Esophagus squamous epithelium (tissue), 5 donors: ENCODE data around the gene KHK. TPM values are rescaled to one million over a fixed set of nuclear protein-coding genes. Genes with fewer than 3 reads are reported as not detected.

Source experiments
- DNase-seq: peaks from one replicate; lab custom pipeline; 2025; lab: John Stamatoyannopoulos, UW
- H3K27ac ChIP-seq, 4 donors: fragments of 200-600 bp; sonication (generic); one replicate each; pipeline ENCODE4 v1.5.1; 2016 to 2019; ENCODE audit warnings: mild to moderate bottlenecking in 1 of 4
- H3K27me3 ChIP-seq, 4 donors: fragments of 200-600 bp; sonication (generic); 1 replicate in 3 of 4; 2 replicates in 1 of 4; pipeline versions ENCODE4 v1.5.1 to v1.6.0; 2017 to 2021; ENCODE audit warnings: antibody characterized with exemption in 1 of 4
- H3K36me3 ChIP-seq, 3 donors: fragments of 200-600 bp; sonication (generic); one replicate each; pipeline ENCODE4 v1.5.1; 2016 to 2019
- H3K4me1 ChIP-seq, 3 donors: fragments of 200-600 bp; sonication (generic); one replicate each; pipeline ENCODE4 v1.5.1; 2017 to 2019
- H3K4me3 ChIP-seq, 4 donors: fragments of 200-600 bp; sonication (generic); 1 replicate in 3 of 4; 2 replicates in 1 of 4; pipeline ENCODE4 v1.5.1; 2016 to 2019; ENCODE audit warnings: mild to moderate bottlenecking in 2 of 4, moderate library complexity in 1 of 4
- H3K9me3 ChIP-seq, 3 donors: fragments of 200-600 bp; sonication (generic); one replicate each; pipeline ENCODE4 v1.5.1; 2016 to 2019
- POLR2A ChIP-seq, 4 donors: fragments of 450-650 bp; IDR thresholded peaks; one replicate each; pipeline ENCODE4 v1.6.1; 2017; ENCODE audit warnings: antibody characterized with exemption in 4 of 4, mild to moderate bottlenecking in 4 of 4, moderate library complexity in 3 of 4
- WGBS, 2 donors: methylation state at CpG; one replicate each; pipeline ENCODE4 v1.1.5; 2018; 5-methylcytosine and 5-hydroxymethylcytosine counted together
- intact Hi-C: fragments of 100-400 bp; cut with DNase I; formaldehyde crosslinking; loops from one replicate; pipeline ENCODE4 v1.15.0; 2022
- total RNA-seq, 4 donors: library from RNA; depleted of rRNA; stranded (reverse); fragments of >200 nt; gene quantifications; one replicate each; pipeline ENCODE4 v1.1.0, GENCODE V29; 2016
- TF ChIP-seq, protein P1 (sequence below), 6 experiments: fragments of 450-650 bp in 4 of 6; fragments of 200-600 bp in 2 of 6; sonication (generic) in 2 of 6; IDR thresholded peaks; one replicate each; pipeline ENCODE4 v1.5.1; 2016 to 2019; ENCODE audit warnings: antibody characterized with exemption in 6 of 6, mild to moderate bottlenecking in 4 of 6, moderate library complexity in 4 of 6
- donor health status: DM: yes; HTN: yes; CAD: no.

Gene KHK
- total RNA-seq, 4 donors from 2014 or later: 1.3 to 1.9 (median 1.4) TPM

DNA sequence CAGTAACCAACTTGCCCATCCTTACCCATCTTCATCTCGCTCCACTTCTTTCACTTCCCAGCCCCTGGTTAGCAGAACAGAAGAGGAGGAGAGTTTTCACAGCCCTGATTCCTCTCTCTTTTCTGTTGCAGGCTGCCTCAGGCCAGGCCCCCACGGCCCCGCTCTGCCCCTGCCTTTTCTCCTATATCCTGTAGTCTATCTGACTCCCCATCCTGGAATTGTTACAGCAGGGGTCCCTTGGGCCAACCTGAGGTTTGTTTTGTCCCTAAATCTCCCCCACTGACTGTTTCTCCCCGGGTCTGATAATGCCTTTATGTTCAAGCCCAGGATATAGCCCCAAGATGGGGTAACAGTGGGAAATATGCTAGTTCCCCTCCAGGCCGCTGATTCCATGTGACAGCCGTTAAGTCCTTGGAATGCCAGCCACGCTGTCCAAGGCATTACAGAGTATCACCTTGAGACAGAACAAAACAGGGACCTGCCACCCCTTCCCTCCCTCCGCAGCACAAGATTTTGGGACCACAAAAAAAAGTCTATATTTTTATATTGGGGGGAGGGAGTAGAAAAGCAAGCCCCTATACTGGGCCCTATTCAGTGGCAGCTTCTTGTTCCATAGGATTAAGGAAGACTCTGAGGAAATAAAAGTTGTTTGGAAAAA, 16.5 kb upstream of the KHK start:
- WGBS, 2 donors: 85 to 86% methylated on average over 8 of the region's 8 CpGs
- intact Hi-C loops: no loop called here
- peak overlapping the region; percentile 70 to 96 (median 82) for H3K4me3 ChIP-seq

DNA sequence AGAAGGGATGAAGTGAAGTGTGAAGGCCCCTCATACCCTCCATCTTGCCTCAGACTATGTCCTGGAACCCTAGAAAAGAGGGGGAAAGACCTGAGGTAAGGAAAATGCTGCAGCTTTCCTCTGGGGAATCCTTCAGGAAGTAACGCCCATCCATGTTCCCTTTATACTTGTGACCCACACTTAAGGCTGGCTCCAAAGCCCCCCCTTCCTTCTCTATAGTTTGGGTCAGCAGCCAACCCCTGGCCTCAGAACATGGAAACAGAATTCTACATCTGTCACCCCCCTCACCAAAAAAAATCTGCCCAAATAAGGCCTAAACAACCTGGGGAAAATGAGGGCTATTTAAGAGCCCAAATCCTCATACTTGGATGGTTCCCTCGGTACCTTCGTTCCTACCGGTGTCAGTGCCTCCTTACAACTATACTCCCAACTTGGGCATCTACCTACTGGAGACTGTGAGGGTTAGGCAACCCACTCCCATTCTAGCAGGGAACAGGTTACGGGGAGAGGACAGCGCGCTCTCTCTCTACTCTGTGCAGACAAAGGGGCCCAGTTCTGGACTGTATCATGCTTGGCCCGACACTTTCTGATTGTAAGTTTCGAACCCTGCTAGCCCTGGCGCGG, 15.8 kb upstream of the KHK start:
- WGBS, 2 donors: 2 to 5% methylated on average over 8 to 11 of the region's 11 CpGs
- Histone ChIP-seq H3K4me1 (peaks cover 16 to 74% (median 45%) of the 10 kb centered on the region in 3 donors), H3K27me3 (no peaks in the 10 kb centered on the region), H3K36me3 (peaks cover 0 to 45% (median 10%) of the 10 kb centered on the region in 3 donors), H3K4me3 (peak overlapping the region; percentile 70 to 96 (median 82)), H3K27ac (peak overlapping the region; percentile 90 to 98 (median 94)), H3K9me3 (no peaks in the 10 kb centered on the region)
- TF ChIP-seq POLR2A (IDR thresholded peaks at IDR 0.05): no peak
- TF ChIP-seq, protein P1, sequence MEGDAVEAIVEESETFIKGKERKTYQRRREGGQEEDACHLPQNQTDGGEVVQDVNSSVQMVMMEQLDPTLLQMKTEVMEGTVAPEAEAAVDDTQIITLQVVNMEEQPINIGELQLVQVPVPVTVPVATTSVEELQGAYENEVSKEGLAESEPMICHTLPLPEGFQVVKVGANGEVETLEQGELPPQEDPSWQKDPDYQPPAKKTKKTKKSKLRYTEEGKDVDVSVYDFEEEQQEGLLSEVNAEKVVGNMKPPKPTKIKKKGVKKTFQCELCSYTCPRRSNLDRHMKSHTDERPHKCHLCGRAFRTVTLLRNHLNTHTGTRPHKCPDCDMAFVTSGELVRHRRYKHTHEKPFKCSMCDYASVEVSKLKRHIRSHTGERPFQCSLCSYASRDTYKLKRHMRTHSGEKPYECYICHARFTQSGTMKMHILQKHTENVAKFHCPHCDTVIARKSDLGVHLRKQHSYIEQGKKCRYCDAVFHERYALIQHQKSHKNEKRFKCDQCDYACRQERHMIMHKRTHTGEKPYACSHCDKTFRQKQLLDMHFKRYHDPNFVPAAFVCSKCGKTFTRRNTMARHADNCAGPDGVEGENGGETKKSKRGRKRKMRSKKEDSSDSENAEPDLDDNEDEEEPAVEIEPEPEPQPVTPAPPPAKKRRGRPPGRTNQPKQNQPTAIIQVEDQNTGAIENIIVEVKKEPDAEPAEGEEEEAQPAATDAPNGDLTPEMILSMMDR (IDR thresholded peaks at IDR 0.05): no peak
- intact Hi-C loops: no loop called here
- no peak for DNase-seq

More for the DNA sequence above, 16.5 kb upstream of the KHK start:
- no peak for DNase-seq
- H3K4me1 ChIP-seq: peaks cover 16 to 67% (median 38%) of the 10 kb centered on the region in 3 donors
- H3K9me3 ChIP-seq: no peaks in the 10 kb centered on the region
- peaks cover 0 to 52% (median 10%) of the 10 kb centered on the region in 3 donors for H3K36me3 ChIP-seq
- no peak for TF ChIP-seq POLR2A (IDR thresholded peaks at IDR 0.05)
- TF ChIP-seq, protein P1 (IDR thresholded peaks at IDR 0.05): no peak
- H3K27me3 ChIP-seq: no peaks in the 10 kb centered on the region
- H3K27ac ChIP-seq: peak overlapping the region; percentile 90 to 98 (median 94)

DNA sequence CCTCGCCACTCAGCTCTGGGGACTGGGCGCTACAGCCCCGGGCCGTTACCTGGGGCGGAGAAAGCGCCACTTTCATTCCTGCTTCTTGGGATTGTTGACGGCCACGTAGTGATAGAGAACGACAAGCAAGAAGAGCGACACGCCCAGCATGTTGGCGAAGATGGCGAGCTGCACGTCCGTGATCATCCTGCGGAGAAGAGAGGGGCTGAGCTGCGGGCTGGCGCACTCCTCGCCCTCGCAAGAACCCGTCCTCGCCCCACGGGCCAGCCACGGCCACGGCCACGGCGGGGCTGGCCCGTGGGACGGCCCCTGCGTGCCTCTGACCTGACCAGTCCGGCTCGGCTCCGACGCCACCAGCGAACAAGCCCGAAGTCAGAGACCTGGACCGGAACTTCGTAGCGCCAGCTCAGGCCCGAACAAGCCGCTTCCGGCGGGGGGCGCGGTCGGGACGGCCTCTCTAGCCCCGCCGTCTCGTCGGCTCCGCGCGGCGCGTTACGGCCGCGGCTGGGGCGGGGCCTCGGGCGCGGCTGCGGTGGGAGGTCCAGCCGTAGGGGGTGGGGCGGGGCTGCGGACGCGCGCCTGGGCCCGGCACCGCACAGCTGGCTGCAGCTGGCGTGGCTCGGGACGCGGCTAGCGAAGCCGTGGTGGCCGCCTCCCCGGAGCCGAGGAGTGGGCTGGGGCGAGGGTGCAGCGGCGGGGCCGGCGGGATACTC, 15.1 kb upstream of the KHK start, which contains the start of gene OST4:
TSS of gene OST4 (minus strand) at position 378 of the 713 bp plus-strand sequence.
- TF ChIP-seq, protein P1 (IDR thresholded peaks at IDR 0.05): peak in 2 of 6 experiments; percentile 6 to 23
- TF ChIP-seq POLR2A (IDR thresholded peaks at IDR 0.05): peak in 3 of 4 donors; percentile 60 to 85 (median 76)
- DNase-seq: peak; percentile 31
- peaks cover 16 to 80% (median 45%) of the 10 kb centered on the region in 3 donors for H3K4me1 ChIP-seq
- H3K36me3 ChIP-seq: peaks cover 0 to 39% (median 10%) of the 10 kb centered on the region in 3 donors
- H3K27ac ChIP-seq: peak within 1 kb of the TSS; percentile 90 to 98 (median 94)
- H3K4me3 ChIP-seq: peak within 1 kb of the TSS; percentile 70 to 96 (median 82)
- WGBS, 2 donors: 0% methylated on average over 4 of the region's 86 CpGs; no CpG with 5 or more reads in 1 of the 2 donors
- no peaks in the 10 kb centered on the region for H3K9me3 ChIP-seq
- no peaks in the 10 kb centered on the region for H3K27me3 ChIP-seq
- intact Hi-C loops: no loop called here

DNA sequence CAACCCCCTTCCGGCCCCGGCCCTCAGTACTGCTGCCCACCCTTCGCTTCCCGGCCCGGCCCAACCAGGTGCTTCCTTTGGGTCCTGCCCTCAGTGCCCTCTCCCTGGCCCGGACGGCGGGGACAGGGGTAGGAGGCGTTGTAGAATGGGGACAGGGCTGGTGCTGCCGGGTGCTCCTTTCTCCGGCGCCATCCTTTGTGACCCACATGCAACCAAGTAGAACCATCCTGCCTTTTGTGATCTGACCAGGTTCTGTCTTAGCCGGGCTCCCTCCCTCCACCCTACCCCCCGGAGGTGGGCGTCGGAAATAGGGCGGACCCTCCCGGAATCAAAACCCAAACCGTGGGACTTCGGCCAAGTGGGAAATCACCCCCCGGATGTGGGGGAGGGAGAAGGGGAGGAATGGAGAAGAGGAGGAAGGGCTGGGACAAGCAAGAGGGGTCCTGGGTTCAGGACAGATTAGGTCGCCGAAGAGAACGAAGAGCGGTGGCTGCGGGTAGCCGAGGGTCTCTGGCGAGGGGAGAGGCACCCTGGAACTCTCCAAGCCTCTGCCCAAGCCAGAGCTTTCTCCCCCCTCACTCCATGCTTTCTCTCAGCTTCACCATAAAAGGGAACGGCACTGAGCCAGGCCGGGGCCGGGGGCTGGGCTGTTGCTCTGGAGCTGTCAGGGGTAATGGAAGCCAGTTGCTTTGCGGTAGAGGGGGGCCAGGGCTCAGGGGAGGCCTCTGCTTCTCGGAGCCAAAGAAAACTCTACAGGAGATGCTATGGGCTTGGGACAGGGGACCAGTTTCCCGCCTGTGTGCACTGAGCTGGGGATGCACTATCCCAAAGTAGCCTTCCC, 14.4 kb upstream of the KHK start:
- Histone ChIP-seq H3K36me3 (peaks cover 0 to 31% (median 10%) of the 10 kb centered on the region in 3 donors), H3K4me1 (peaks cover 16 to 87% (median 45%) of the 10 kb centered on the region in 3 donors), H3K27ac (peak overlapping the region; percentile 90 to 98 (median 94)), H3K4me3 (peak overlapping the region; percentile 70 to 96 (median 82)), H3K9me3 (no peaks in the 10 kb centered on the region), H3K27me3 (no peaks in the 10 kb centered on the region)
- intact Hi-C loops: no loop called here
- TF ChIP-seq, protein P1 (IDR thresholded peaks at IDR 0.05): no peak
- TF ChIP-seq POLR2A (IDR thresholded peaks at IDR 0.05): no peak
- 10 to 24% methylated on average over 10 to 11 of the region's 34 CpGs for WGBS, 2 donors
- DNase-seq: no peak
